NCI-H345 treated with DMSO at 0.1 percent for 48 hours (cell line): ENCODE measurements around the gene KCTD12.
"Not testable (repeated sequence)": the region's sequence is repeated elsewhere in the genome, so short reads cannot be mapped to it uniquely, and the experiment has no call there.

ENCODE experiments used
- DNase-seq: peaks from one replicate; lab custom pipeline; 2025; ENCODE audit not compliant: unreplicated experiment; lab: John Stamatoyannopoulos, UW

Gene KCTD12

DNA sequence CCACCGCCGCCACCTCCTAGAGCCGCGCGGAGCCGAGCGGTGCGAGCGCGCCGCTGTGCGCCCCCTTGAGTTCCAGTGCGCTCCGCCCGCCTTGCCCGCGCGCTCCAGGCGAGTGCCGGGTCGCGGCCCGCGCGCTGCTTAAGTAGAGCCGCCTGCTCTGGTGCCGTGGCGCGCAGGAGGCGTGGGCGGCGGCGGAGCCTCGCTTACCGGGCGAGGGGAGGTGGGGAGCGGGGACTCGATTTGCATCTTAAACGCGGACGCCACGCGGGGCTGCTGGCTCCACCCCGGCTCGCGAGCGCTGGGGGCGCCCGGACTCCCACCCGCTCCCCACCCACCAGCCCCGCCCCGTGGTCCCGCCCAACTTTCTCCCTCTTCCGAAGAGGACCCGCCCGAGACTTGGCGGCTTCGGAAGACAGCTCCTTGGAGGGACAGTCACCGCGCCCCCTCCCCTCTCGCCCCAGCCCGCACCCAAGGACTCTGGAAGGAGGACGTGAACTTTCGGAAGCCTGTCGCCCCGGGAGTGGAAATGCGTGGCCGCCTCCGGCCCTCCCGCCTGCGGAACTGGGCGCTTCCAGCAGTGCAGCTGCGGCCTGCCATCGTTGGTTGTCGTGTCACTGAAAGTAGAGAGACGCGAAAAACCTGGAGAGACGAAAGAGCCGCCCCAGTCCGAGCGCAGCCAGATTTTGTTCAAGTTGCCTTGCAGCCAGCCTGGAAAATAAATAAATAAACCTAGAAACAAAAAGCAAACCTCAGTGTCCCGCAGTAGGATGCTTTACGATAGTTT, at the start of gene KCTD12:
TSS of gene KCTD12 (minus strand) at position 114 of the 784 bp plus-strand sequence. CDS start 257 bp downstream, outside the sequence.
- peak; percentile 65 for DNase-seq

DNA sequence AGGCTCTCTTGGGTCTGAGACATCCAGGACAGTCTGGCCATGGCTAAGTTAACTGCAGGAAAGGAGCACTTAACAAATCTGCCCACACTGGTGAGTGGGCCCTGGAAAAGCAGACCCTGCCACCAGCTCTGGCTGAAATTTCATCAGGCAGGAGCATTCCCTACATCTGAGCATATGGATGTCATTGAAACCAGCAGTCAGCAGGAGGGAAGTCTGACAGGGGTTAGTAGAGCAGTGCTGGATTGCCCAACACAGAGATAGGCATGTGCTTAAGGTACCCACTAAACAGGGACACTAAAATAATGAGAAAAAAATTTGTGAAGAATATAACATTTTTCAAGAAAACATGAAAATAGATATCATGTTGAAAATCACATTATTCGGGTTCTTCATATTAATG, 48.5 kb upstream of the KCTD12 start:
- DNase-seq: no peak

GRCh38 chr13:76932076-76932475, 45.9 kb upstream of the KCTD12 start:
- DNase-seq: no peak

DNA sequence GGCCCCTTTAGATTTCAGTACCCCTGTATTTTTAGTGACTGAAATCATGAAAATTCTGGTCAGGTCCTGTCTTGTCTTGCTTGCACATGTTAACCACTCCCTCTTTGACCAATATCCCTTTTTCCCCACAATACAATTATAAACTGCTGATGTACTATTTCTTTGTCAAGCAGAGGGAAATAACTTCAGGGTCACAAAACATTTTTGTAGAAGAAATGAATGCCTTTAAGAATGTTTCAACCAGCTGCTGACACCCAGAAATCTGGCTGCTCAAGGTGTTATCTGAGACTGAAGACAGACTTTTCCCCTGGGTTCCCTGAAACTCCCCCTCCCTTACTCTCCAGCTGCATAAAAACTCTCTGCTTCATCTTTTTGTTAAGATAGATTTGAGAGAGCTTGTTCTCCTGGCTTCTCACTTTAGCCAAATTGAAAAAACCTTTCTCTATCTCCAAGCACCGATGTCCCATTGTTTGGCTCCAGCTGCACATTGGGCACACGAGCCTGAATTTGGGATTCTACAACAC, 43.7 kb upstream of the KCTD12 start:
- no peak for DNase-seq

DNA sequence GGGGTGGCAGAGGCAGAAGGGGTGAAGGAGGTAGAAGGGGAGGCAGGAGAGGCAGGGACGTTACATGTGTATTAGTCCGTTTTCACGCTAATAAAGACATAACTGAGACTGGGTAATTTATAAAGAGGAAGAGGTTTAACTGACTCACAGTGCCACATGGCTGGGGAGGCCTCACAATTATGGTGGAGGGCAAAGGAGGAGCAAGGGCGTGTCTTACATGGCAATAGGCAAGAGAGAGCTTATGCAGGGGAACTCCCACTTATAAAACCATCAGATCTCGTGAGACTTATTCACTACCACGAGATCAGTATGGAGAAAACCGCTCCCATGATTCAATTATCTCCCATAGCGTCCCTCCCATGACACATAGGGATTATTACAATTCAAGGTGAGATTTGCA, 43.1 kb upstream of the KCTD12 start:
- DNase-seq: no peak

DNA sequence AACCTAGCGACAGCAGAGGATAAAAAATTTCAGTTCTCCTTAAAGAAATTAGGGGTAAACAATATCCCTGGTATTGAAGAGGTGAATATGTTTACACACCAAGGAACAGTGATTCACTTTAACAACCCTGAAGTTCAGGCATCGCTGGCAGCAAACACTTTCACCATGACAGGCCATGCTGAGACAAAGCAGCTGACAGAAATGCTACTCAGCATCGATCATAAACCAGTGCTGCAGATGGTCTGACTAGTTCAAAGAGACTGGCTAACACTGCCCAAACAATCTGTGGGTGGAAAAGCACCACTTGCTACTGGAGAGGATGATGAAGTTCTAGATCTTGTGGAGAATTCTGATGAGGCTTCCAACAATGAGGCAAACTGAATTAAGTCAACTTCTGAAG, 42.3 kb upstream of the KCTD12 start:
- no peak for DNase-seq

GRCh38 chr13:76927955-76928354, 41.8 kb upstream of the KCTD12 start:
- DNase-seq: no peak

GRCh38 chr13:76925115-76925514, 38.9 kb upstream of the KCTD12 start:
- DNase-seq: no peak

DNA sequence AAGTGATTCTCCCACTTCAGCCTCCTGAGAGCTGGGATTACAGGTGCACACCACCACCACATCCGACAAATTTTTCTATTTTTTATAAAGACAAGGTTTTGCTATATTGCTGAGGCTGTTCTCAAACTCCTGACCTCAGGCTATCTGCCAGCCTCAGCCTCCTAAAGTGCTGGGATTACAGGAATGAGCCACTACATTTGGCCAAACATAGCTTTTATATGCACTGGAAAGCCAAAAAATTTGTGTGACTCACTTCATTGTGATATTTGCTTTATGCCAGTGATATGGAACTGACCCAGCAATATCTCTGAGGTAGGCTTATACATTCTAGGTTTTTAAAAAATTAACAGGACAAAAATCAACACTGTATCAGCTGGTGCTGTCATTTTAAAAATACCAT, 35.3 kb upstream of the KCTD12 start:
- DNase-seq: no peak

- DNase-seq: not testable (repeated sequence)
Measured at GRCh38 chr13:76917755-76918481, 31.7 kb upstream of the KCTD12 start.

GRCh38 chr13:76917095-76917494, 30.9 kb upstream of the KCTD12 start:
- no peak for DNase-seq

DNA sequence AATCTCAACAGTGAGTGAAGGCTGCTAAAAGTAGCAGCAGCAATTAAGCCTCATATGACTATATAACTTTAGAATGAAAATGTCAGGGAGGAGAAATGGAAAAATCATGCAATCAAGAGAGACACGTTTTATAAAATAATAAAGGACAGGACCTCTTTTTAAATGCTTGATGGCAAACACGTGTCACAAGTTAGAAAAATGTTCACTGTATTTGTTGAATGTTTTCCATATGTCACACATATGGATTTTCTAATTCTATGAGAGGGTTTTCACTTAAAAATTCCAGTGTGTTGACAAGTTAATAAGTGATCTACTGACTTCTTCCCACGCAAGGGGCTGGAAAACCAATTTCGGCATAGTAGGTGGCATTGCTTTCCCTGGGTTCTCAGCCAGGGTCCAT, 27.7 kb upstream of the KCTD12 start:
- no peak for DNase-seq

- no peak for DNase-seq
Measured at GRCh38 chr13:76912476-76912875, 26.3 kb upstream of the KCTD12 start.

DNA sequence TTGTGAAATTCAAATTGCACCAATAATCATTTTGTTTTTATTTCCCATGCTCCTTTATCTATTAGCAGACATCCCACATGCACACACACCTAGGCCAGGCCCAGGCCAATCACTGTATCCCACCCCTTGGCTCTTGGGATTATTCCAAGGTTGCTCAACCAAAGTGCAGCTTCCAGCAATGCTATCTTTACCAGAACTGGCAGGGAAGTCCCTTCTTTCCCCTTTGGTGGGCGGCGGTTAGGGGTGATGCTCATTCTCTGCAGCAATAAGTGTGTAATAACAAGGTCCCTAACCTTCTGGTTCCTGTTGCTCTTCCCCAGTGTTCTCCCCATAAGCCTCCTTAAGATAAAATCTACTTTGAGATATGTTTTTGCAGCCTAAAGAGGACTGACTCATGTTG, 18.3 kb upstream of the KCTD12 start:
- DNase-seq: no peak

GRCh38 chr13:76903544-76904162, 17.4 kb upstream of the KCTD12 start:
- DNase-seq: peak; percentile 69

DNA sequence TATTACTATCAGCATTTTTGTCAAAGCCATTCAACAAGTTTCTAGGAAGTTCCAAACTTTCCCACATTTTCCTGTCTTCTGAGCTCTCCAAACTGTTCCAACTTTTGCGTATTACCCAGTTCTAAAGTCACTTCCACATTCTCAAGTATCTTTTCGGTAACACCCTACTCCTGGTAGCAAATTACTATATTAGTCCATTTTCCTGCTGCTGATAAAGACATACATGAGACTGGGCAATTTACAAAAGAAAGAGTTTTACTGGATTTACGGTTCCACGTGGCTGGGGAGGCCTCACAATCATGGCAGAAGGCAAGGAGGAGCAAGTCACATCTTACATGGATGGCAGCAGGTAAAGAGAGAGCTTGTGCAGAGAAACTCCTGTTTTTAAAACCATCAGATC, 12.9 kb upstream of the KCTD12 start:
- DNase-seq: not testable (repeated sequence)

DNA sequence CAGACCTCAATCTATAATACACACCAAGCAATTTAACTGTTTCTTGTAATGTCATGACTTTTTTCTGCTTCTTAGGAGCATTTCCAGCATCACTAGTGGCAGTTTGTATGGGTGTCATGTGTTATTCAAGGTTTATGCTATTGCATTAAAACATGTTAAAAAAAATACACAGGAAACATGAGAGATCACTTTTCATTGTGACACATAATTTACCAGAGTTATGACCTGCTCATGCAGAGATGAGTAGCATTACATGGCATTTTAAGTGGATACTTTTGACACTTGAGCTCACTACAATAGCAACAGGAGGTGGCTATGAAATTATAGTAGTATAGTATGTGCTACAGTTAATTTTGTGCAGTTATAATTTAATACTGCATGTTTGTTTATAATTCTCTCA, 11.0 kb upstream of the KCTD12 start:
- peak; percentile 6 for DNase-seq

GRCh38 chr13:76894401-76895110, 8.4 kb upstream of the KCTD12 start:
- DNase-seq: no peak

GRCh38 chr13:76892488-76892887, 6.3 kb upstream of the KCTD12 start:
- no peak for DNase-seq

DNA sequence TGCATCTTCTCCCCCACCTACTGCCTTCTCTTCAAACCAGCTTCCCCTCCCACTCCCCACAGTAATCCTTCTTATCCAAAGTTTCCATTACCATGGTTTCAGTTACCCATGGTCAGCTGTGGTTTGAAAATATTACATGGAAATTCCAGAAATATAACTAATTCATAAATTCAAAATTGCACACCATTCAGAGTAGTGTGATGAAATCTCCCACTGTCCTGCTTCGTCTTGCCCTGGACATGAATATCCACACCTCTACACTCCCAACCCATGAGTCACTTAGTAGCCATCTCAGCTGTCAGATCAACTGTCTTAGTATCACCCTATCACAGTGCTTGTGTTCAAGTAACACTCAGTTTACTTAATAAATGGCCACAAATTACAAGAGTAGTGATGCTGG, 3.8 kb upstream of the KCTD12 start:
- DNase-seq: no peak

DNA sequence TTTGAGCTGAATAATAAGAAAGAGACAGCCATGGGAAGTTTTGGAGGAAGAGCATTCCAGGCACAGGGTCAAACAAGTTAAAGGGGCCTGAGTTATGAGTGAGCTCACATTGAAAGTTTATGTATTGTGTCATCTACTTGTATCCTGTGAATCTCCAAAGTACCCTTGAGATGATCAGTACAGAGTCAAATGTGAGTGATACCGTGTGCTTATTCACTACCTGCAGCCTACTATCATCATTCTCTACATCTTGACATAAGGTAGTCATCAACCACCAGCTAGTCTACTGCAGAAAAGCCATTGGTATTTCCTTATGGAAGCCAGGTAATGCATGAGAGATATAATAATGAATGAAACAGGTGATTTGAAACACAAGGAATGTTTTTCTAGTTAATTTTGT, 3.0 kb upstream of the KCTD12 start:
- DNase-seq: no peak
